ENCODE results near the gene SLC4A3.

The SLC4A3 gene

GRCh38 chr2:219641390-219642068 lies 14.1 kb downstream of the SLC4A3 start:
- no peak overlapping the region for H3K4me3 ChIP-seq (replicated peaks in 1 of 2; ENCODE audit: low read depth in 2 of 2, low read length in 2 of 2)
- DNase-seq (ENCODE audit: low read depth in 2 of 2) = no peak
- TF ChIP-seq, protein P1, sequence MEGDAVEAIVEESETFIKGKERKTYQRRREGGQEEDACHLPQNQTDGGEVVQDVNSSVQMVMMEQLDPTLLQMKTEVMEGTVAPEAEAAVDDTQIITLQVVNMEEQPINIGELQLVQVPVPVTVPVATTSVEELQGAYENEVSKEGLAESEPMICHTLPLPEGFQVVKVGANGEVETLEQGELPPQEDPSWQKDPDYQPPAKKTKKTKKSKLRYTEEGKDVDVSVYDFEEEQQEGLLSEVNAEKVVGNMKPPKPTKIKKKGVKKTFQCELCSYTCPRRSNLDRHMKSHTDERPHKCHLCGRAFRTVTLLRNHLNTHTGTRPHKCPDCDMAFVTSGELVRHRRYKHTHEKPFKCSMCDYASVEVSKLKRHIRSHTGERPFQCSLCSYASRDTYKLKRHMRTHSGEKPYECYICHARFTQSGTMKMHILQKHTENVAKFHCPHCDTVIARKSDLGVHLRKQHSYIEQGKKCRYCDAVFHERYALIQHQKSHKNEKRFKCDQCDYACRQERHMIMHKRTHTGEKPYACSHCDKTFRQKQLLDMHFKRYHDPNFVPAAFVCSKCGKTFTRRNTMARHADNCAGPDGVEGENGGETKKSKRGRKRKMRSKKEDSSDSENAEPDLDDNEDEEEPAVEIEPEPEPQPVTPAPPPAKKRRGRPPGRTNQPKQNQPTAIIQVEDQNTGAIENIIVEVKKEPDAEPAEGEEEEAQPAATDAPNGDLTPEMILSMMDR (IDR thresholded peaks at IDR 0.05; ENCODE audit: low read depth, low read length) = no peak

- no peak overlapping the region for H3K4me3 ChIP-seq (replicated peaks in 1 of 2; ENCODE audit: low read depth in 2 of 2, low read length in 2 of 2)
- DNase-seq (ENCODE audit: low read depth in 2 of 2) = no peak
- TF ChIP-seq, protein P1 (IDR thresholded peaks at IDR 0.05; ENCODE audit: low read depth, low read length) = no peak
These were observed 14.6 kb downstream of the SLC4A3 start for GRCh38 chr2:219642069-219642454.

DNA sequence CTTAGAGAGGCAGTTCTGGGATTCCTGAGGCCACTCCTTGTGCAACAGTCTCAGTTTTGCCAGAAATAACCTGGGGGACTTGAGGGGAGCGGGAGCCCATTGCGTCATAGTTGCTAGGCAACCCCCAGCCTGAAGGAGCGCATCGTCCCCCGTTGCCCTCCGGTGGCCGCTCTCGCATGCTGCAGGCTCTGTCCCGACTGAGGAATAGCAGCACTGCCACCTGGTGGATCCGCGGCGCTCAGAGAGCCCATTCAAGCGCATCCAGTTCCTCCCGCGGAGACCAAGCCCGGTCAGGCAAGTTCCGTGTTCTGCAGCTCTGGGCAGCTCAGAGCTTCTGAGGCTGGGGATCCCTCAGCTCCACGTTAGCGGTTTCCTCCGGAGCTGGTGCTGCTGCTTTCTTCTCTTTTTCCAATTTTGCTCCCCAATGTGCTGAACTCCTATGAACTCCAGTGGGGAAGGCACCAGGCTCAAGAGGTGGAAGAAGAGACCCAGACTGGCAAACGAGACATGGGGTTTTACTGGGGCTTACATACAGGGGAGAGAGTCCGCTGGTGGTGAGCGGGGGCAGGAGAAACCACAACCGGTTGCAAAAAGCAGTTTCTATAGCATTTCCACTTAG lies 15.1 kb downstream of the SLC4A3 start:
- H3K4me3 ChIP-seq (replicated peaks in 1 of 2; ENCODE audit: low read depth in 2 of 2, low read length in 2 of 2) = no peak overlapping the region
- DNase-seq (ENCODE audit: low read depth in 2 of 2) = peak; percentile 96 to 99
- TF ChIP-seq, protein P1 (IDR thresholded peaks at IDR 0.05; ENCODE audit: low read depth, low read length) = peak; percentile 100

GRCh38 chr2:219643084-219643473 lies 15.6 kb downstream of the SLC4A3 start:
- no peak overlapping the region for H3K4me3 ChIP-seq (replicated peaks in 1 of 2; ENCODE audit: low read depth in 2 of 2, low read length in 2 of 2)
- no peak for DNase-seq (ENCODE audit: low read depth in 2 of 2)
- TF ChIP-seq, protein P1 (IDR thresholded peaks at IDR 0.05; ENCODE audit: low read depth, low read length) = no peak

DNA sequence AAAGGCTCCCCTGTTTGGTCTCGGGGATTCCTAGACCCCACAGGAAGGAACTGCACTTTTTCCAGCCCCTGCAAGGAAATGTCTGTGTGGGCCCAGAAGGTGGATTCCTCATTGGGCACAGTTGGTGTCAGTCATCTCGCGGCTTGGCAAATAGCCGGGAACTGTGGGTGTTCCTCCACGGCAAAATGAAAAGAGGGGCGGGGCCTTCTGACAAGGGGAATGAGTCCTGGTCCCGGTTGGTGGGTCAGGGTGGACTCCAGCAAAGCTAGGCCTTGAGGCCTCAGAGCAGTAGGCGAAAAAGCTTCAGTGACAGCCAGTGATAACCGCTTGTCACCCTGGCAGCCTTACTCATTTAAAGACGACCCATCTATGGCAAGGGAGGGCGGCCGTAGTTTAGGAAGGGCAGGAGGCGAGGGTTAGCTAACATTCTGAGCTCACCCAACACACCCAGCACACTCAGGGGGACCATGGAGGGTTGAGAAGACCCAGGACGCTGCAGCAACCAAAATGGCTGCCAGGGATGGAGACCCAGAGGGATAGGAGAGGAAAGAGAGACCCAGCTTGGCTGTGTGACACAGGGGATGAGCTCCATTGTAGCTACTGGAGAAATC lies 16.5 kb downstream of the SLC4A3 start:
- TF ChIP-seq, protein P1 (IDR thresholded peaks at IDR 0.05; ENCODE audit: low read depth, low read length) = no peak
- DNase-seq (ENCODE audit: low read depth in 2 of 2) = peak in 1 of 2 donors; percentile 29
- H3K4me3 ChIP-seq (replicated peaks in 1 of 2; ENCODE audit: low read depth in 2 of 2, low read length in 2 of 2) = no peak overlapping the region

DNA sequence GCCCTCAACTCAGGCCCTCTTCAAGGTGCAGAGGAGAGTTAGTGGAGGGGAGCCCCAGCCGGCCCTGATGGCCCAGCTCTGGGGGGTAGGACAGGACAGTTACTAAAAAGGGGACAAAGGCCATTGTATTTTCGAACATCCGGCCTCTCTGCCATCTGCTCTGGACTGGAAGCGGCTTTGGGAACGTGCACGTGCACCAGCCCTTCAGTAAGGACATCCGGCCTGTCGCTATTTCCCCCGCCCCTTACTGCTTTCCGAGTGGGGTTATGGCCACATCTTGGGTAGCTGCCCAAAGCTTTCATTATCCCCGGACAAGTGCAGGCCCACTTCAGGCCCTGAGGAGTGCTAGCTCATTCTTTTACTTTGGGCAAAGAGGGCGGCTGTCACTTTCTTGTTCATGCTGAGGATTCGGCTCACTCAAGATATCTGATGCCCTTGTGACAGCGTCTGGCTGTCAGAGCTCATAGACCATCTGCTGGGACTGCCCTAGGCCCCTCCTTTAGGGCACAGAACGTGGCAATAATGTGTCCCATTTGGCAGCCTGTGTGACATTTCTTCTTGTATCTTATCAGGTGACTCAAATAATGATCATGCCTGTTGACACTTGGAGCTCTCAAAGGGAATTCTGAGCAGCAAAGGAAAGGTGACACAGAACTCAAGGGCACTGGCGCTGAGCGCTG lies 17.5 kb downstream of the SLC4A3 start:
- TF ChIP-seq, protein P1 (IDR thresholded peaks at IDR 0.05; ENCODE audit: low read depth, low read length) = no peak
- no peak overlapping the region for H3K4me3 ChIP-seq (replicated peaks in 1 of 2; ENCODE audit: low read depth in 2 of 2, low read length in 2 of 2)
- peak in 1 of 2 donors; percentile 41 for DNase-seq (ENCODE audit: low read depth in 2 of 2)

All from cardiac fibroblast (primary cell).